Panc1 (cell line): ENCODE results near the gene CHST14. TPM values are rescaled to one million over a fixed set of nuclear protein-coding genes. Genes with fewer than 3 reads are reported as not detected.
A peak's percentile ranks its signal among the peaks of the same experiment; 100 is the strongest.

Experiments
- ATAC-seq: fragments of 200-7000 bp; cut with Tn5 transposase; 2 replicates; pipeline ENCODE4 v1.9.1; 2020; ENCODE audit warnings: mild to moderate bottlenecking, moderate library complexity
- BruUV-seq: library from RNA; stranded (reverse); fragments of 400-500 nt; replicated peaks from 2 replicates; lab custom pipeline; 2021; lab: Mats Ljungman, UMichigan
- CTCF ChIA-PET: fragments of 300-600 bp; sonication (Branson Sonifier 250); formaldehyde crosslinking; loops from one replicate; lab custom pipeline; 2022; ENCODE audit warnings: antibody characterized with exemption; lab: Charles Lee
- POLR2A ChIA-PET: fragments of 300-600 bp; sonication (Branson Sonifier 250); formaldehyde crosslinking; loops from one replicate; lab custom pipeline; 2022; ENCODE audit warnings: antibody characterized with exemption; lab: Charles Lee
- DNase-seq: peaks from one replicate; pipeline ENCODE4 v3.0.0-alpha.2; 2010; ENCODE audit warnings: low read depth, low spot score
- H3K27ac ChIP-seq: 2 replicates; pipeline ENCODE4 v1.5.1; 2011; ENCODE audit warnings: mild to moderate bottlenecking, low read length, inconsistent platforms
- H3K27me3 ChIP-seq: fragments of 200-500 bp; sonication (Bioruptor generic); 2 replicates; pipeline ENCODE4 v1.6.0; 2014; ENCODE audit warnings: low read length, inconsistent platforms; ENCODE audit not compliant: control insufficient read depth, insufficient read depth
- H3K36me3 ChIP-seq: fragments of 200-500 bp; sonication (Bioruptor generic); 2 replicates; pipeline ENCODE4 v1.5.1; 2014; ENCODE audit warnings: inconsistent platforms, mild to moderate bottlenecking, low read length, moderate library complexity; ENCODE audit not compliant: control insufficient read depth, insufficient read depth
- H3K4me1 ChIP-seq: 2 replicates; pipeline ENCODE4 v1.5.1; 2011; ENCODE audit warnings: inconsistent platforms, mild to moderate bottlenecking, low read length, moderate library complexity; ENCODE audit not compliant: control insufficient read depth, insufficient read depth
- H3K4me3 ChIP-seq, 2 experiments: 2 replicates each; pipeline ENCODE4 v1.5.1; 2011 to 2012; ENCODE audit warnings: low read depth in 2 of 2, low read length in 2 of 2, mild to moderate bottlenecking in 2 of 2, inconsistent platforms in 1 of 2, moderate library complexity in 1 of 2
- H3K9me3 ChIP-seq: fragments of 200-500 bp; sonication (Bioruptor generic); 2 replicates; pipeline ENCODE4 v1.5.1; 2014; ENCODE audit warnings: low read depth, mild to moderate bottlenecking, inconsistent platforms, low read length, moderate library complexity; ENCODE audit not compliant: control insufficient read depth, insufficient read depth
- POLR2AphosphoS5 ChIP-seq: IDR thresholded peaks from 2 replicates; pipeline ENCODE4 v1.6.1; 2012; ENCODE audit warnings: mild to moderate bottlenecking, low read depth, low read length, moderate library complexity
- SIN3A ChIP-seq: IDR thresholded peaks from 2 replicates; pipeline ENCODE4 v1.6.1; 2012; ENCODE audit warnings: low read depth, mild to moderate bottlenecking, low read length, moderate library complexity, borderline replicate concordance; ENCODE audit not compliant: insufficient read depth
- TCF7L2 ChIP-seq: IDR thresholded peaks from 2 replicates; pipeline ENCODE4 v1.6.1; 2011; ENCODE audit warnings: mild to moderate bottlenecking, low read depth, low read length, inconsistent platforms
- in situ Hi-C: cut with HindIII; loops from 2 replicates; pipeline ENCODE4 v1.10.0; 2016; ENCODE audit warnings: low sequenced_read_pairs, low pct_unique_long_range_greater_than_20kb
- intact Hi-C: fragments of 100-400 bp; cut with micrococcal nuclease; formaldehyde crosslinking; loops from one replicate; pipeline ENCODE4 v1.10.0; 2022; ENCODE audit not compliant: unreplicated experiment
- total RNA-seq: library from RNA; stranded (reverse); gene quantifications from one replicate; pipeline ENCODE4 v1.2.1, GENCODE V29; 2021; ENCODE audit not compliant: unreplicated experiment
- TF ChIP-seq, protein P1 (sequence below): fragments of 450-650 bp; IDR thresholded peaks from 2 replicates; pipeline ENCODE4 v1.5.1; 2017; ENCODE audit warnings: mild to moderate bottlenecking
- TF ChIP-seq, protein P2 (sequence below), 2 experiments: IDR thresholded peaks; 2 replicates each; pipeline ENCODE4 v1.6.1; 2011 to 2012; ENCODE audit warnings: low read depth in 2 of 2, control low read depth in 1 of 2, low read length in 1 of 2, mild to moderate bottlenecking in 1 of 2, moderate library complexity in 1 of 2; ENCODE audit not compliant: insufficient read depth in 1 of 2

Gene CHST14
- total RNA-seq, 1 experiment from 2014 or later, result 42.4 TPM

DNA sequence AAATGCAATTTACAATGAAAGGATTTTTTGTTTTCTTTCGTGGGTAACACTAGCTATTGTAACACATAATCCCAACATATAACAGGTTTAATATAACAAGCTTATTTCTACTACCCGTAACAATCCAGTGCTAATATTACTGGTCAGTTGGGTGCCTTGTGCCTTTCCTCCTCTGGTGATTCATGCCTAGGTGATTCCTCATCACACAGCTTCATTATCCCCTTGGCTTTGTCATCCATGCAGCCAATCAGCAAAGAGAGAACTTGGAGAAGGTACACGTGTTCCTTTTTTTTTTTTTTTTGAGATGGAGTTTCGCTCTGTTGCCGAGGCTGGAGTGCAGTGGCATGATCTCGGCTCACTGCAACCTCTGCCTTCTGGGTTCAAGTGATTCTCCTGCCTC is 30.7 kb downstream of the CHST14 start:
- BruUV-seq, result no TSS peak
- peaks cover 2% of the 10 kb centered on the region for H3K4me1 ChIP-seq
- H3K27ac ChIP-seq, result no peak overlapping the region
- no peaks in the 10 kb centered on the region for H3K36me3 ChIP-seq
- no peaks in the 10 kb centered on the region for H3K27me3 ChIP-seq
- in situ Hi-C loops, result no loop called here
- ATAC-seq, result no peak
- CTCF ChIA-PET, result interaction anchor here (0.7 kb wide), 1 partner anchor 11 kb away, joined by 11 read pairs; no protein-coding TSS in a partner anchor
- H3K4me3 ChIP-seq, result no peak overlapping the region
- no peaks in the 10 kb centered on the region for H3K9me3 ChIP-seq
- DNase-seq, result no peak
- TF ChIP-seq, protein P1, sequence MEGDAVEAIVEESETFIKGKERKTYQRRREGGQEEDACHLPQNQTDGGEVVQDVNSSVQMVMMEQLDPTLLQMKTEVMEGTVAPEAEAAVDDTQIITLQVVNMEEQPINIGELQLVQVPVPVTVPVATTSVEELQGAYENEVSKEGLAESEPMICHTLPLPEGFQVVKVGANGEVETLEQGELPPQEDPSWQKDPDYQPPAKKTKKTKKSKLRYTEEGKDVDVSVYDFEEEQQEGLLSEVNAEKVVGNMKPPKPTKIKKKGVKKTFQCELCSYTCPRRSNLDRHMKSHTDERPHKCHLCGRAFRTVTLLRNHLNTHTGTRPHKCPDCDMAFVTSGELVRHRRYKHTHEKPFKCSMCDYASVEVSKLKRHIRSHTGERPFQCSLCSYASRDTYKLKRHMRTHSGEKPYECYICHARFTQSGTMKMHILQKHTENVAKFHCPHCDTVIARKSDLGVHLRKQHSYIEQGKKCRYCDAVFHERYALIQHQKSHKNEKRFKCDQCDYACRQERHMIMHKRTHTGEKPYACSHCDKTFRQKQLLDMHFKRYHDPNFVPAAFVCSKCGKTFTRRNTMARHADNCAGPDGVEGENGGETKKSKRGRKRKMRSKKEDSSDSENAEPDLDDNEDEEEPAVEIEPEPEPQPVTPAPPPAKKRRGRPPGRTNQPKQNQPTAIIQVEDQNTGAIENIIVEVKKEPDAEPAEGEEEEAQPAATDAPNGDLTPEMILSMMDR, result no peak
- no peak for TF ChIP-seq POLR2AphosphoS5
- TF ChIP-seq TCF7L2, result no peak
- TF ChIP-seq, protein P2, sequence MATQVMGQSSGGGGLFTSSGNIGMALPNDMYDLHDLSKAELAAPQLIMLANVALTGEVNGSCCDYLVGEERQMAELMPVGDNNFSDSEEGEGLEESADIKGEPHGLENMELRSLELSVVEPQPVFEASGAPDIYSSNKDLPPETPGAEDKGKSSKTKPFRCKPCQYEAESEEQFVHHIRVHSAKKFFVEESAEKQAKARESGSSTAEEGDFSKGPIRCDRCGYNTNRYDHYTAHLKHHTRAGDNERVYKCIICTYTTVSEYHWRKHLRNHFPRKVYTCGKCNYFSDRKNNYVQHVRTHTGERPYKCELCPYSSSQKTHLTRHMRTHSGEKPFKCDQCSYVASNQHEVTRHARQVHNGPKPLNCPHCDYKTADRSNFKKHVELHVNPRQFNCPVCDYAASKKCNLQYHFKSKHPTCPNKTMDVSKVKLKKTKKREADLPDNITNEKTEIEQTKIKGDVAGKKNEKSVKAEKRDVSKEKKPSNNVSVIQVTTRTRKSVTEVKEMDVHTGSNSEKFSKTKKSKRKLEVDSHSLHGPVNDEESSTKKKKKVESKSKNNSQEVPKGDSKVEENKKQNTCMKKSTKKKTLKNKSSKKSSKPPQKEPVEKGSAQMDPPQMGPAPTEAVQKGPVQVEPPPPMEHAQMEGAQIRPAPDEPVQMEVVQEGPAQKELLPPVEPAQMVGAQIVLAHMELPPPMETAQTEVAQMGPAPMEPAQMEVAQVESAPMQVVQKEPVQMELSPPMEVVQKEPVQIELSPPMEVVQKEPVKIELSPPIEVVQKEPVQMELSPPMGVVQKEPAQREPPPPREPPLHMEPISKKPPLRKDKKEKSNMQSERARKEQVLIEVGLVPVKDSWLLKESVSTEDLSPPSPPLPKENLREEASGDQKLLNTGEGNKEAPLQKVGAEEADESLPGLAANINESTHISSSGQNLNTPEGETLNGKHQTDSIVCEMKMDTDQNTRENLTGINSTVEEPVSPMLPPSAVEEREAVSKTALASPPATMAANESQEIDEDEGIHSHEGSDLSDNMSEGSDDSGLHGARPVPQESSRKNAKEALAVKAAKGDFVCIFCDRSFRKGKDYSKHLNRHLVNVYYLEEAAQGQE (IDR thresholded peaks at IDR 0.05; ENCODE audit: insufficient read depth in 1 of 2, low read depth in 2 of 2, low read length in 1 of 2), result no peak
- no peak for TF ChIP-seq SIN3A
- intact Hi-C loops, result no loop called here
- POLR2A ChIA-PET, result interaction anchor here (0.6 kb wide), 1 partner anchor 170 kb away, joined by 6 read pairs; no protein-coding TSS in a partner anchor

DNA sequence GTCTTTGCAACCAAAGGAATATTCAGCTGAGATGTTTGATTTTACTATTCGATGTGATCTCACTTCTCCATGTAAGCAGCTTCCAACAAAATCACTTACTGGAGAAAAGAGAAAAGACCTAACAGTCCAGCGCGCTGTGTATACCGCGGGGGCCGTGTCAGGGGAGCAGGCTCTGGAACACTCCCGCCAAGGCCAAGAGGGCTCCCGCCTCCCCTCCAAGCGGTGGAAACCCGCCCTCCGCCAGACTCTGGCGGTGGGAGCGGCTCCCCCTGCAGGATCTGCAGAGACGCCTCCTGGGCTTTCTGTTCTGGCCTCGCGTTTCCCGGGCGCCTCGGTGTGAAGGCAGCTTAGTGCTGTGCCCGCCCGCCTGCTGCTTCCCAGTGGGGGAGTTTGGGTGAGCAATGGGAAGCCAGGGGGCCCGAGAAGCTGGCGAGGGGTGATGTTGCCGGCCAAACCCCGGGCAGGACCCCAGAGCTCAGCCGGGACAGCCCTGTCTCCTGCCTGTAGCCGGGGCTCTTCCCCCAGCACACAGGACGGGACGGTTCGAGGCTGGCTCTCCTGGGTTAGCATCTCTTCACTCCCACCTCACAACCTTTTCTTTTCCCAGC is 36.3 kb downstream of the CHST14 start:
- ATAC-seq, result peak; percentile 97
- no peak for DNase-seq
- Histone ChIP-seq H3K27ac (peak overlapping the region; percentile 71), H3K27me3 (no peaks in the 10 kb centered on the region), H3K4me1 (peaks cover 19% of the 10 kb centered on the region), H3K36me3 (no peaks in the 10 kb centered on the region), H3K9me3 (no peaks in the 10 kb centered on the region), H3K4me3 (peak overlapping the region; percentile 7 to 22)
- in situ Hi-C loops, result no loop called here
- intact Hi-C loops, result loop anchor here (5.0 kb wide), 1 partner anchor 65 kb away; the partner anchor contains the start of gene BAHD1
- ChIA-PET CTCF (interaction anchor here (0.7 kb wide), 1 partner anchor 401 kb away, joined by 3 read pairs; no protein-coding TSS in a partner anchor), POLR2A (no interaction called here)
- TF ChIP-seq POLR2AphosphoS5 (no peak), TCF7L2 (no peak), SIN3A (no peak)
- TF ChIP-seq, protein P1, result peak; percentile 93
- TF ChIP-seq, protein P2 (IDR thresholded peaks at IDR 0.05; ENCODE audit: insufficient read depth in 1 of 2, low read depth in 2 of 2, low read length in 1 of 2), result no peak
- no TSS peak for BruUV-seq
